GM19099 (cell line): ENCODE data around the gene ADGRD1.

Experiments
- POLR2A ChIP-seq: IDR thresholded peaks from 3 replicates; pipeline ENCODE4 v1.6.1; 2011; ENCODE audit warnings: low read depth; ENCODE audit not compliant: insufficient read length; ENCODE audit errors: extremely low read depth

The ADGRD1 gene

GRCh38 chr12:131085125-131085815 lies 131.6 kb downstream of the ADGRD1 start:
- TF ChIP-seq POLR2A = no peak

DNA sequence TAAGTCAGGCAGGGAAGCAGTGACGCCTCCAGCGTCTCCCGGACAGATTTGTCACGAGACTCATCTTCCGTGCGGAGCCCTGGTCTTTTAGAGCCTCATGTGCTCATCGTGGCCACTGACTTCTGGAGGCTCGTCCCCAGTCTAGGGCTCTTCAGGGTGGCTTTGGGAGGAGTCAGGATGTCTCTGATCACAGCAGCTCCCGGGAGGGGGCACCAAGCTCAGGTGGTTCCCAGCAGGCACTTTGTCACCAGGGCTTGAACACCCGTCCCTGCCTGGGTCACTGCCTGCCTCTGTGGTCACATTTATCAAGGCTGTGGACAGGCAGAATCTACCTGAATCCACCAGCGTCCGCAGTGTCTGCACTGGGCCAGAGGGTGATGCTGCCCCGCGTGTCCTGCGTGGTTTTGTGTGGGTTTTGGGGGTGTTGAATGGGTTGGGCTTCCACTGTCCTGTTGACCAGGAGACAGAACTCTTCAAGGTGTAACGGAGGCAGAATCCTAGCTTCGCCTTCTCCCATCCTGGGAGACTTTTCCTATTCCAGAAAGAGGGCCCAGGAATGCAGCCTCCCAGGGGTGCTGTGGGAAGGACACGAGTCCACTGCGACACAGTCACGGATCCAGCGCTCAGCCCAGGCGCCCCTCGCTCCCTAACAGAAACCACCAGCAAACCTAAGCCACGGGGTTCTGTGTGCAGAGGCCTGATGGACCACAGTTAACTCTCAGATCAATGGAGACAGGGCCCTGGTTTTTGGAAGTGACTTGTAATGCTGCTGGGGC lies 132.3 kb downstream of the ADGRD1 start:
- no peak for TF ChIP-seq POLR2A

DNA sequence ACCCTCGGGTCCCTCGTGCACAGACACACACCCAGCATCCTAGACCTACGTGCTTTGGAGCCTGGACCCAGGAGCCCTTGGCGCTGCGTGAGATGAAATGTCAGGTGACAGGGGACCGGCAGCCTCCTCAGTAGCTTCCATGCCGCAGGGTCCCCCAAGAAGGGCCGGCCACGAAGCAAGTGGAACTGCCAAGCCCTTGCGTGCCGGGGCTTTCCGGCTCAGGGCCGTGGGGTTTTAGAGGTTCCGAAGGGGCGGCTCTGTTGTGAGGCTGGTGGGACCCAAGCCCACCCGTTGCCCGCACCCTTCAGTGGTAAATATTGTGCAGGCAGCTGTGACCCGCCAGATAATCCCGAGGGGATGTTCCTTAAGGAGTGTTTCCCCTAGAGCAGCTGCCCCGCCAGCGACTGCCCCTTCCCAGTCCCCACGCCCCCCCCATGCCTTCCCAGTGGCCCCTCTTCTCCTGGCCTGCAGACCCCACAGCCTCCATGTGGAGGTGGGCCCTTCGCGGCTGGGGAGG lies 133.7 kb downstream of the ADGRD1 start:
- TF ChIP-seq POLR2A = no peak

DNA sequence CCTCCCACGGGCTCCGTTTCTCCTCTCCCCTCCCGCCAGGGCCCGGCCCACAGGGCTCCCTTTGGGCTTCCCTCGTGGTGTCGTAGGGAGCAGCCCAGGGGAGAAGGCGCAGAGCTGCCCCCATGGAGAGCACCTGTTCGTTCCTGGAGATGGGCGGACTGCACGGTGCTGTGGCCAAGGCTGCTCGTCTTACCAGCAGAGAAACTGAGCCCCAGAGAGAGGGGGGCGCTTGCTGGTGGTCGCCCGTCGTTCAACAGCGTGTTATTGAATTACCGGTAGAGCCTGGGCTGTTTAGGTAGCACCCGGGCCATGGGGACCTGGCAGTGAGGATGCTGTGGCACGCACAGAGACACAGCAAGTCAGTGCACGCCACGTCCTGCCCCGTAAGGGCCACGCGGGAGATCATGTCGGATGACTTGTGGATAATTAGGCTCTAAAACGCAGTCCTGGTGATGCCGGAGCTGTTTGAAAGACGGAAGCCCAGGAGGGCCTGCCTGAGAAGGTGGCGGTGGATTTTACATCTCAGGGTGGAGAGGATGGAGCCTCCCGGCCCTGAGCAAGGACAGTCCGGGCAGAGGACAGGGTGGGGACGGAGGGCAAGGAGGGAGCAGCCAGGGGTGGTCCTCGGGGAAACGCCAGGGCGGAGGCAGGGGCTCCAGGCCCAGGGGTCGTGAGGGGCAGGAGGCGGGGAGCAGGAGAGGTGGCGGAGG lies 134.4 kb downstream of the ADGRD1 start:
- TF ChIP-seq POLR2A = no peak

- no peak for TF ChIP-seq POLR2A
Observed at GRCh38 chr12:131088701-131089530, 135.2 kb downstream of the ADGRD1 start.

DNA sequence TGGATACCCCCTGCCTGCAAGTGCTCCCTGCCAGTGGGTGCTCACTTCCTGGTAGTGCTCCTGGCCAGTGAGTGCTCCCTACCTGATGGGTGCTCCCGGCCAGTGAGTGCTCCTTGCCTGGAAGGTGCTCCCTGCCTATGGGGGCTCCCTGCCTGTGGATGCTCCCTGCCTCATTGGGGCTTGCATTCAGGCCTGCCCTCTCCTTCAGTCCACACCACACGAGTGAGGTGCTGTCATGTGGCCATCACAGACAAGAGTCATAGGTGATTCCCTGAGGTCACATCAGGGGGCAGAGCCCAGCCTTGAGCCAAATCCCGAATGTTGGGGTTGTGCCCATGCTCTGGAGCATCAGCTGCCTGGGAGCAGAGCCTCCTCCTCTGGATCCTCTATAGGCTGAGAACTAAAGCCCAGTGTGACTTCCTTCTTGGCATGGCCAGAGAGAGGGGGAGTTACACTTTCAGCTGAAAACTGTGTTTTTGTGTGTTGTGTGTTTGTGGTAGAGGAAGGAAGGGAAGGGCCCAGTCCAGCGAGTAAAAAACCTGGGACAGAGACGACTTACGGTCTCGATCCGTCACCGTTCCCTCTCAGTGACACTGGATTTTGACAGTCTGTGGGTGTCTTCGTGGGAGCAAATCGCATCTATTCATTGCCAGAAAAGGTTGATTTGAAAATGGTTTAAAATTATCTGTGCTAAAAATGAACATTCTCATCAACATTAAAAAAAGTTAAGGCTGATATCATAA lies 136.0 kb downstream of the ADGRD1 start:
- no peak for TF ChIP-seq POLR2A

DNA sequence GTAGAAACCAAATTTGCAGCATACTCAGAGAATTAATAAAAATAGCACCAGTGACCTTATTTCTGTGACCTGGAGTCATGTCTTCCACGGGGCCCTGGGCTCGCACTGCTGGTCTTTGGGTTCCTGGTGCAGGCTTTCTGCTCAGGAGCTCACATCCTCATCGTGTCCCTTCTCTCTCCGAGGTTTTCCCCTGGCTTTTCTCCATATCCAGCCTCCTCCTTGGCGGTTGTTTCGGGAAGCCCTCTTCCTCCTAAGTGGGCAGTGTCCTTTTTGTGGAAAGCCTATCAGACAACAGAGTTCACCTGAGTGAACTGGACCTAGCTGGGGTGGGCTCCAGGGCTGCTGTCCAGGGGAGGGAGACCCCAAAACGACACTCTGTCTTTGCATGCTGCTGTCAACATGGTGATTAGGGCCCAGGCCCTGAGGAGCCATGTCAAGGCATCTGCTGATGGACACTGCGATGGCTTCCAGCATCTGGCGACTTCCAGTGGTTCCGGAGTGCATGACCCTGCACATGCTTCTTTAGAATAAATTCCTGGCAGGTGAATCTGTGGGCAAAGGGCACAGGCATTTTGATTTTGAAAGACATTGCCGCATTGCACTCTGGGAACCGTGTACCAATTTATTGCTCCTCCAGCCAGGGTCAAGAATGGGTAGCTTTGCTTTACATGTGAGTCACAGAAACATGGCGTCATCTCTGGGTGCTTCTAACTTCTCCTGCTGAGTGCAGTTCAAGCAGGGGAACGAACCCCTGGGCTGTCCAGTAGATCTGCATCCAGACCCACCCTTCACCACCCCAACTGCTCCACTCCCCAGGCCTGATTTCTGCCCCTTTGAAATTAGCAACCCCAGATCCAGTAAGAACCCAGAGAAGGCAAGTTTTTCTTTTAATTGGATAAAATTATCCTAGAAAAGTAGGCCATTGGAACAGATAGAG lies 136.8 kb downstream of the ADGRD1 start:
- TF ChIP-seq POLR2A = no peak

GRCh38 chr12:131091413-131091975 lies 137.8 kb downstream of the ADGRD1 start:
- no peak for TF ChIP-seq POLR2A

DNA sequence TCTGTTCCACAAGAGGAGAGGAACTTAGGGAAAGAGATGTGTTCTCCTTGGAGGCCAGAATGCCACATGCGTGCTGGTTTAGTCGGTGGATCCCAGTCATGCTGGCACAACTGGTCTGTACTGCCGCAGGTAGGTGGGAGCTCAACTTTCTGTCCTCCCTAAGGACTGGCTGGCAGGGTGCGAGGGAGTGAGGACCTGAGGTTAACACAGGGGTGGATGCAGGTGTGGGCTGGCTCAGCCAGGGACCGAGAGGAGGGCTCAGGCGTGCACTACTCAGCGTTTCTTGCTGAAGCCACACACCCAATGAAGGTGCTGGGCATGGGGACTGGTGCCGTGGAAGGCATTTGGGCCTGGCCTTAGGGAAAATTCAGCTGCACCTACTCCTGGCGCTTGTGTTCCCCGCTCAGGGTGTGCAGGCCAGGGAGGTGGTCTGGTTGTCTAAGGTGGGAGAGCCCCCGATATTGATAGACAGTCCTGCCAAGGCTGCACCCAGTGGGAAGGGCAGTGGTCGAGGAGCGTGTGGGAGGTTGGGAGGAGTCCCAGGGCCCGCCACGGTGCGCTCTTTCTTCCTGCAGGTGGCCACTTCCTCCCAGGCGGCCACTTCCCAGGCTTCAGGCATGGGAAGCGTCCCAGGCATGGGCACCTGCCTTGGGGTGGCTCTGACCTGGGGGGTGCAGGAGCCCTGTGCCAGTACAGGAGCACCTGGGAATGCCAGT lies 138.4 kb downstream of the ADGRD1 start:
- TF ChIP-seq POLR2A = no peak

GRCh38 chr12:131092901-131093603 lies 139.3 kb downstream of the ADGRD1 start:
- TF ChIP-seq POLR2A = no peak

DNA sequence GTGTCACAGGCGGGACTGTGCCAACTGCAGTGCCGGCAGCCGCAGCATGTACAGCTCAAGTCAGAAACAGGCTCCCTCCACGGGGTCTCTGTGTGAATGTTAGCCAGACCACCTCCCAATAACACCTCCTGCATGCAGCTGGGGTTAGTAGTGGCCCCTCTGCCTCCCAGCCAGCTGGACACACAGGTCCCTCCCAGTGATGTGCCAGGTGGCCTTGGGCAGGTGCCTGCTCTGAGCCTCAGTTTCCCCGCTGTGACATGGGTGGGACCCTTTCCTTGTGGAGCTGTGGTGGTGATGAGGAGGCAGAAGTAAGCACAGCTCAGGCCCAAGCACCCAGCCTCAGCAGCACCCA lies 139.9 kb downstream of the ADGRD1 start:
- no peak for TF ChIP-seq POLR2A
